Measurements from ENCODE around the gene HNRNPLL.
"Not testable (repeated sequence)": the region's sequence is repeated elsewhere in the genome, so short reads cannot be mapped to it uniquely, and the experiment has no call there.

Gene HNRNPLL

DNA sequence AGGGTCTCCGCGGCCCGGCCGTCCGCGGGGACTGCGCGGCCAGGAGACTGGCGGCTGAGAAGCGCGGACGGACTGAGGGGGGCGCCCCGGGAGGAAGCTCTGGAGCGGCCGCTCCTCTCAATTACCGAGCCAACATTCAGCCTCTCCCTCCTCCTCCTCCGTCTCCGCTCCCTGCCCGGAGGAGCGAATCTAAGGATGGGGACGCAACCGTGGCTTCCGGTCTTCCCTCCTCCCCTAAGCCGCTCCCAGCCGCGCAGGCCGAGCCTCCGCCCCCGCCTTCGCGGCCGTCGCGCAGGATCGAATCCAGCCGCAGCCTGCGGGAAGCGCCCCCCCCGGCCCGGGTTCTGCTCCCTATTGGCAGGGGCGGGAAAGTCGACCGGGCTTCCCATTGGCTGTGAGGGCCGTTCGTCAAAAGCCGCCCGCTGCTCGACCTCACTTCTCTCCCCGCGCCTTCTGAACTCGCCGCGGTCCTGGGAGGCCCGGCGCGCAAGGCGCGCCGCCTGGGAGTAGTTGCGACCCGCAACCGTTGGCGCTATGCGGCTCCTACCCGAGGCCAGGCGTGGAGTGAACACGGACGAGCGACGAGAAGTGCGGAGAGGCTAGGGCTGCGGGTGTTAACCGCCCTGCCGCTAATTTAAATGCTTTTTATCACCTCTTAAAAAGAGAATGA is at the start of gene HNRNPLL:
HNRNPLL (minus strand) TSS at position 197 of the 670 bp plus-strand sequence. CDS start 302 bp downstream, outside the sequence.
- in situ Hi-C loops (cut with HindIII; ENCODE audit: low sequenced_read_pairs) = no loop called here

- in situ Hi-C loops (cut with HindIII; ENCODE audit: low sequenced_read_pairs) = no loop called here
Measured at GRCh38 chr2:38650717-38651116, 48.0 kb upstream of the HNRNPLL start.

- in situ Hi-C loops (cut with HindIII; ENCODE audit: low sequenced_read_pairs) = no loop called here
Measured at GRCh38 chr2:38650012-38650411, 47.3 kb upstream of the HNRNPLL start.

DNA sequence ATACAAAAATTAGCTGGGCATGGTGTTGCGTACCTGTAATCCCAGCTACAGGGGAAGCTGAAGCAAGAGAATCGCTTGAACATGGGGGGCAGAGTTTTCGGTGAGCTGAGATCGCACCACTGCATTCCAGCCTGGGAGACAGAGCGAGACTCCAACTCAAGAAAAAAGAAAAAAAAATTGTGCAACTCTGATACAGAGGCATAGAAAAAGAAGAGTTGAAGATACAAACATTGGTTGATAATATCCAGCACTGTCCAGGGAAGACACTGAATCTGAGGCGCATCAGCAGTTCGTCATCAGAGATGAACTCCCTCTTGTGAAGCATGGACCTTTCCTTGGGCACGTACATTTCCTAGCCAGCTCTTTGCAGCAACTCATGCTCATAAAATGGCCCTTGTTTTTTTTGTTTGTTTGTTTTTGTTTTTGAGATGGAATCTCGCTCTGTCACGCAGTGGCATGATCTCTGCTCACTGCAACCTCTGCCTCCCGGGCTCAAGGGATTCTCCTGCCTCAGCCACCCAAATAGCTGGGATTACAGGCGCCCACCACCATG is 46.5 kb upstream of the HNRNPLL start:
- in situ Hi-C loops (cut with HindIII; ENCODE audit: low sequenced_read_pairs) = no loop called here

- in situ Hi-C loops (cut with HindIII; ENCODE audit: low sequenced_read_pairs) = no loop called here
Measured at GRCh38 chr2:38648107-38648761, 45.5 kb upstream of the HNRNPLL start.

- in situ Hi-C loops (cut with HindIII; ENCODE audit: low sequenced_read_pairs) = not testable (repeated sequence)
Measured at GRCh38 chr2:38643683-38644511, 41.2 kb upstream of the HNRNPLL start.

DNA sequence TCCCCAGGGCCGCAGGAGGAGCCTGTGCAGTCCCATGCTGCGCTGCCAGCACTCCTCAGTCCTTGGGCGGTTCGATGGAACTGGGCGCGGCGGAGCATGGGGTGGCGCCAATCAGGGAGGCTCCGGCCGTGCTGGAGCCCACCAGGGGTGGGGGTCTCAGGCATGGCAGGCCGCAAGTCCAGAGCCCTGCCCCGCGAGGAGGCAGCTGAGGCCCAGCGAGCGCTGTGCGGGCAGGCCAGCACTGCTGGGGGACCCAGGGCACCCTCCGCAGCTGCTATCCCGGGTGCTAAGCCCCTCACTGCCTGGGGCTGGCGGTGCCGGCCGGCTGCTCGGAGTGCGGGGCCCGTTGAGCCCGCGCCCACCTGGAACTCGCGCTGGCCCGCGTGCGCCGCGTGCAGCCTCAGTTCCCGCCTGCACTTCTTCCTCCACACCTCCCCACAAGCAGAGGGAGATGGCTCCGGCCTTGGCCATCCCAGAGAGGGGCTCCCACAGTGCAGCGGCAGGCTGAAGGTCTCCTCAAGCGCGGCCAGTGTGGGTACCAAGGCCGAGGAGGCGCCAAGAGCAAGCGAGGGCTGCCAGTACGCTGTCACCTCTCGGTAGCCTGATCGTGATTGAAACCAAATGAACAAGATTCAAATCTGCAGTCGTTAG is 40.4 kb upstream of the HNRNPLL start:
- in situ Hi-C loops (cut with HindIII; ENCODE audit: low sequenced_read_pairs) = no loop called here

GRCh38 chr2:38642373-38643017 is 39.8 kb upstream of the HNRNPLL start:
- in situ Hi-C loops (cut with HindIII; ENCODE audit: low sequenced_read_pairs) = not testable (repeated sequence)

DNA sequence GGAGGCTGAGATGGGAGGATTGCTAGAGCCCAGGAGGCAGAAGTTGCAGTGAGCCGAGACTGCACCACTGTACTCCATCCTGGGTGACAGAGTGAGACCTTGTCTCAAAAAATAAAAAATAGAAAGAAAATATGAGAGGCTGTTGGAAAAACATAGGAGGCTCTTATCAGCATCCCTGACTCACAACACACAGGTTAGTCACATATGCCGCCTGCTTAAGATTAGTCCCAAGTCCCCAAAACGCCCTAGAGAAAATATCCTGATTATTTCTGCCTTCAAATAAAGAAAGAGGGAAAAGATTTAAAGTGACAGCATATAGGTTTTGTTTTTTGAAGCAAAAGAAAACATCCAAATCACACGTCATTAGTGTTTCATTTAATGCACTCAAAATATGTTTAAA is 33.3 kb upstream of the HNRNPLL start:
- in situ Hi-C loops (cut with HindIII; ENCODE audit: low sequenced_read_pairs) = no loop called here

GRCh38 chr2:38635139-38635538 is 32.4 kb upstream of the HNRNPLL start:
- in situ Hi-C loops (cut with HindIII; ENCODE audit: low sequenced_read_pairs) = no loop called here

DNA sequence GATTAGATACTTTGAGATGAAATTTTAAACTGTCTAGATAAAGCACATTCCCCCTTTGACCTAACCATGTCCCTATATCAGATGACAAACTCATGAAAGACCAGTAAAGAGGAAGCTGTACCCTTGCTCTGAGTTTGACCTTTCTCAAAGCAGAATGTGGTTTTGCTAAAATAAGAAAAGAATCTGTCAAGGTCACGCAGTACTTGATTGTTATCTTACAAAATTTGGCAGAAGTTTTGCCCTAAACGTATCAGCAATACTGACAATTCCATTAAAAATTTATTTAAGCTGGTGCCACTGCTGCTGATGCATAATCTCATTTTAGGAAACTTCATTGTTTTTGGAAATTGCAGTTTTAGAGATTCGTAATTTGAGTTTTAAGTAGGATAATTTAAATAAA is 32.0 kb upstream of the HNRNPLL start:
- in situ Hi-C loops (cut with HindIII; ENCODE audit: low sequenced_read_pairs) = loop anchor here (5.0 kb wide), 1 partner anchor 83 kb away; no protein-coding TSS in a partner anchor

GRCh38 chr2:38633895-38634294 is 31.2 kb upstream of the HNRNPLL start:
- in situ Hi-C loops (cut with HindIII; ENCODE audit: low sequenced_read_pairs) = loop anchor here (5.0 kb wide), 1 partner anchor 83 kb away; no protein-coding TSS in a partner anchor

DNA sequence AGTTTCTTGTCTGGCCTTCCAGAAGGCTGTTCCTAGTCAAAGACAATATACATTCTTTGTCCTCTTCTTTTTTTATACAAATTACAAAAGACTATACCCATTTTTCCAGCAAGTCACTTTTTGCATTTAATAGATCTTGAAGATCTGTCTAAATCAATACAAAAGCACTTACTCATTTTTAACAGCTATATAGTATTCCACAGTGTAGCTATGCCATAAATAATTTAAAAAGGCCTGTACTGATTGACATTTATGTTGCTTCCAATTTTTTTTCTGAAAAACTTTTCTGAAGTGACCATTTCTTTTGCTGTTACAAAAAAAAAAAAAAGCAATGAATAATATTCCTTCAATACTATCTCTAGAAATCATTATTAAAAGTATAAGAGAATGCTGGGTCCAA is 30.3 kb upstream of the HNRNPLL start:
- in situ Hi-C loops (cut with HindIII; ENCODE audit: low sequenced_read_pairs) = loop anchor here (5.0 kb wide), 1 partner anchor 84 kb away; no protein-coding TSS in a partner anchor

DNA sequence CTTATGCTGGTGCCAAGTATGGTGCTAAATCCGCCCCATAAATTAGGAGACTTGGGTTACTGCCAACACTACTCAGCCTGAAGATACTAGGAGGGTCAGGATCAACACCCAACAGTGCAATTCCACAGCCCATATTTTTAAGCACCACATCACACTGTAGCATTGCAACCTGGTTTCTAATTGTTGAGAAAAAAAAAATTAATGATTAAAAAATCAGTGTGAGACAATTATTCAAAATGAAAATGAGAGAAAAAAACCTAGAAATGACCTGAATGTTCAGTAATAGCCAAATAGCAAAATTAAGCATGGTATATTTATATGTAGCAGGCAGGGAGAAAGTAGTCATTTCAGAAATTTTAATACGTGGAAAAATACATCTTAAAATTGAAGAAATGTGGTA is 29.2 kb upstream of the HNRNPLL start:
- in situ Hi-C loops (cut with HindIII; ENCODE audit: low sequenced_read_pairs) = loop anchor here (5.0 kb wide), 1 partner anchor 85 kb away; no protein-coding TSS in a partner anchor

GRCh38 chr2:38629684-38630083 is 27.0 kb upstream of the HNRNPLL start:
- in situ Hi-C loops (cut with HindIII; ENCODE audit: low sequenced_read_pairs) = loop anchor here (5.0 kb wide), 1 partner anchor 88 kb away; no protein-coding TSS in a partner anchor

- in situ Hi-C loops (cut with HindIII; ENCODE audit: low sequenced_read_pairs) = no loop called here
Measured at GRCh38 chr2:38627391-38627790, 24.7 kb upstream of the HNRNPLL start.

GRCh38 chr2:38626326-38627035 is 23.8 kb upstream of the HNRNPLL start:
- in situ Hi-C loops (cut with HindIII; ENCODE audit: low sequenced_read_pairs) = no loop called here

- in situ Hi-C loops (cut with HindIII; ENCODE audit: low sequenced_read_pairs) = no loop called here
Measured at GRCh38 chr2:38622210-38622609, 19.5 kb upstream of the HNRNPLL start.

DNA sequence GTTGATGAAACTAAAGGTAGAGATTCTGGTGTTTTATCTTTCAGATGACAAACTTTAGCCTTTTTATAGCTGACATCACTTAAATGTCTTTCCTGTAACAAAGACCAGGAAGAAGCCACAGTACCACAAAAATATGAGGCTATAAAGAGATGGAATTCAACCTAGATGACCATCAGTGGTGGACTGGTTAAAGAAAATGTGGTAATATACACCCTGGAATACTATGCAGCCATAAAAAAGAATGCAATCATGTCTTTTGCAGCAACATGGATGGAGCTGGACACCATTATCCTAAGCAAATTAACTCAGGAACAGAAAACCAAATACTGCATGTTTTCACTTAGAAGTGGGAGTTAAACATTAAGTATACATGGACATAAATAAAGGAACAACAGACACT is 18.3 kb upstream of the HNRNPLL start:
- in situ Hi-C loops (cut with HindIII; ENCODE audit: low sequenced_read_pairs) = no loop called here
